ENCODE data around the gene RIT1. TPM values are rescaled to one million over a fixed set of nuclear protein-coding genes. Genes with fewer than 3 reads are reported as not detected.
"Not testable (repeated sequence)": the region's sequence is repeated elsewhere in the genome, so short reads cannot be mapped to it uniquely, and the experiment has no call there.

Gene RIT1
- total RNA-seq, 1 experiment from 2014 or later = 10.1 TPM

- not testable (repeated sequence) for DNase-seq (ENCODE audit: low read depth)
Measured at GRCh38 chr1:155895617-155896016, 15.5 kb downstream of the RIT1 start.

GRCh38 chr1:155893389-155894142 lies 17.6 kb downstream of the RIT1 start:
- peak; percentile 93 for DNase-seq (ENCODE audit: low read depth)

- peak; percentile 86 for DNase-seq (ENCODE audit: low read depth)
Measured at GRCh38 chr1:155892796-155893195, 18.4 kb downstream of the RIT1 start.

- DNase-seq (ENCODE audit: low read depth) = no peak
Measured at GRCh38 chr1:155890251-155890650, 20.9 kb downstream of the RIT1 start.

GRCh38 chr1:155889566-155889965 lies 21.6 kb downstream of the RIT1 start:
- no peak for DNase-seq (ENCODE audit: low read depth)

- DNase-seq (ENCODE audit: low read depth) = no peak
Measured at GRCh38 chr1:155888481-155888880, 22.7 kb downstream of the RIT1 start.

GRCh38 chr1:155884982-155885381 lies 26.2 kb downstream of the RIT1 start:
- no peak for DNase-seq (ENCODE audit: low read depth)

- no peak for DNase-seq (ENCODE audit: low read depth)
Measured at GRCh38 chr1:155884031-155884960, 26.9 kb downstream of the RIT1 start.

- DNase-seq (ENCODE audit: low read depth) = no peak
Measured at GRCh38 chr1:155882766-155883165, 28.4 kb downstream of the RIT1 start.

- no peak for DNase-seq (ENCODE audit: low read depth)
Measured at GRCh38 chr1:155882235-155882634, 28.9 kb downstream of the RIT1 start.

- no peak for DNase-seq (ENCODE audit: low read depth)
Measured at GRCh38 chr1:155880950-155881349, 30.2 kb downstream of the RIT1 start.

GRCh38 chr1:155880251-155880650 lies 30.9 kb downstream of the RIT1 start:
- DNase-seq (ENCODE audit: low read depth) = no peak

- no peak for DNase-seq (ENCODE audit: low read depth)
Measured at GRCh38 chr1:155877945-155878344, 33.2 kb downstream of the RIT1 start.

- DNase-seq (ENCODE audit: low read depth) = no peak
Measured at GRCh38 chr1:155873860-155874259, 37.3 kb downstream of the RIT1 start.

- no peak for DNase-seq (ENCODE audit: low read depth)
Measured at GRCh38 chr1:155872527-155872926, 38.6 kb downstream of the RIT1 start.

GRCh38 chr1:155871390-155871789 lies 39.8 kb downstream of the RIT1 start:
- no peak for DNase-seq (ENCODE audit: low read depth)

- no peak for DNase-seq (ENCODE audit: low read depth)
Measured at GRCh38 chr1:155867766-155868165, 43.4 kb downstream of the RIT1 start.

GRCh38 chr1:155864393-155864792 lies 46.8 kb downstream of the RIT1 start:
- peak; percentile 6 for DNase-seq (ENCODE audit: low read depth)

- no peak for DNase-seq (ENCODE audit: low read depth)
Measured at GRCh38 chr1:155861896-155862295, 49.3 kb downstream of the RIT1 start.

GRCh38 chr1:155860970-155861510 lies 50.1 kb downstream of the RIT1 start:
- no peak for DNase-seq (ENCODE audit: low read depth)

- DNase-seq (ENCODE audit: low read depth) = peak; percentile 70
Measured at GRCh38 chr1:155859881-155860871, 51.0 kb downstream of the RIT1 start.

Measured in HT1080 (cell line).